Activated CD4-positive, alpha-beta T cell treated with anti-CD3 and anti-CD28 coated beads, Interleukin-10, Interleukin-2, amounts not matched to agents 100 ng/mL and 50 ng/mL, durations not matched to agents 16 hours and 8 hours (primary cell): ENCODE results near the gene CLCA2.

ENCODE experiments used
- DNase-seq: peaks from one replicate; pipeline ENCODE4 v3.0.0-alpha.2; 2020

The CLCA2 gene

GRCh38 chr1:86478416-86479156 is 54.6 kb downstream of the CLCA2 start:
- DNase-seq, result no peak

- DNase-seq, result no peak
These were observed 58.0 kb downstream of the CLCA2 start for GRCh38 chr1:86481966-86482365.

- DNase-seq, result no peak
These were observed 63.3 kb downstream of the CLCA2 start for GRCh38 chr1:86487131-86487810.

- DNase-seq, result no peak
These were observed 63.8 kb downstream of the CLCA2 start for GRCh38 chr1:86487811-86488141.

GRCh38 chr1:86489242-86489878 is 65.4 kb downstream of the CLCA2 start:
- DNase-seq, result no peak

- DNase-seq, result no peak
These were observed 67.4 kb downstream of the CLCA2 start for GRCh38 chr1:86491171-86491950.

GRCh38 chr1:86498281-86498680 is 74.3 kb downstream of the CLCA2 start:
- no peak for DNase-seq

- peak; percentile 76 for DNase-seq
These were observed 76.1 kb downstream of the CLCA2 start for GRCh38 chr1:86499987-86500593.

- no peak for DNase-seq
These were observed 76.7 kb downstream of the CLCA2 start for GRCh38 chr1:86500714-86501113.

- peak; percentile 59 for DNase-seq
These were observed 78.2 kb downstream of the CLCA2 start for GRCh38 chr1:86502125-86502646.

- no peak for DNase-seq
These were observed 78.9 kb downstream of the CLCA2 start for GRCh38 chr1:86502721-86503405.

GRCh38 chr1:86503406-86504136 is 79.6 kb downstream of the CLCA2 start:
- no peak for DNase-seq

- no peak for DNase-seq
These were observed 80.1 kb downstream of the CLCA2 start for GRCh38 chr1:86504137-86504479.

- no peak for DNase-seq
These were observed 81.1 kb downstream of the CLCA2 start for GRCh38 chr1:86504895-86505563.

GRCh38 chr1:86505564-86505902 is 81.6 kb downstream of the CLCA2 start:
- DNase-seq, result no peak
